Peyer's patch (tissue), 4 donors: Measurements from ENCODE around the gene ANKH.

Experiments
- POLR2A ChIP-seq, 2 donors: fragments of 450-650 bp; IDR thresholded peaks; one replicate each; pipeline ENCODE4 v1.5.1; 2017; ENCODE audit warnings: antibody characterized with exemption in 2 of 2, mild to moderate bottlenecking in 2 of 2, moderate library complexity in 2 of 2
- TF ChIP-seq, protein P1 (sequence below), 6 experiments: fragments of 450-650 bp in 4 of 6; fragments of 200-600 bp in 2 of 6; sonication (generic) in 1 of 6; IDR thresholded peaks; one replicate each; pipeline ENCODE4 v1.5.1; 2017 to 2019; ENCODE audit warnings: antibody characterized with exemption in 6 of 6, mild to moderate bottlenecking in 3 of 6, moderate library complexity in 1 of 6

GRCh38 chr5:14884062-14884612 is 12.6 kb upstream of the ANKH start:
- TF ChIP-seq POLR2A (IDR thresholded peaks at IDR 0.05): no peak
- TF ChIP-seq, protein P1, sequence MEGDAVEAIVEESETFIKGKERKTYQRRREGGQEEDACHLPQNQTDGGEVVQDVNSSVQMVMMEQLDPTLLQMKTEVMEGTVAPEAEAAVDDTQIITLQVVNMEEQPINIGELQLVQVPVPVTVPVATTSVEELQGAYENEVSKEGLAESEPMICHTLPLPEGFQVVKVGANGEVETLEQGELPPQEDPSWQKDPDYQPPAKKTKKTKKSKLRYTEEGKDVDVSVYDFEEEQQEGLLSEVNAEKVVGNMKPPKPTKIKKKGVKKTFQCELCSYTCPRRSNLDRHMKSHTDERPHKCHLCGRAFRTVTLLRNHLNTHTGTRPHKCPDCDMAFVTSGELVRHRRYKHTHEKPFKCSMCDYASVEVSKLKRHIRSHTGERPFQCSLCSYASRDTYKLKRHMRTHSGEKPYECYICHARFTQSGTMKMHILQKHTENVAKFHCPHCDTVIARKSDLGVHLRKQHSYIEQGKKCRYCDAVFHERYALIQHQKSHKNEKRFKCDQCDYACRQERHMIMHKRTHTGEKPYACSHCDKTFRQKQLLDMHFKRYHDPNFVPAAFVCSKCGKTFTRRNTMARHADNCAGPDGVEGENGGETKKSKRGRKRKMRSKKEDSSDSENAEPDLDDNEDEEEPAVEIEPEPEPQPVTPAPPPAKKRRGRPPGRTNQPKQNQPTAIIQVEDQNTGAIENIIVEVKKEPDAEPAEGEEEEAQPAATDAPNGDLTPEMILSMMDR (IDR thresholded peaks at IDR 0.05): no peak
